HG02759 (cell line): Measurements from ENCODE around the gene ZBTB17.
"Not testable (repeated sequence)": the region's sequence is repeated elsewhere in the genome, so short reads cannot be mapped to it uniquely, and the experiment has no call there.

Source experiments
- ATAC-seq: cut with Tn5 transposase; IDR thresholded peaks from one replicate; pipeline ENCODE4 v1.9.1; 2021; ENCODE audit warnings: mild to moderate bottlenecking, moderate library complexity; ENCODE audit not compliant: unreplicated experiment

ZBTB17 gene

GRCh38 chr1:15975805-15976680 lies at the start of gene ZBTB17:
TSS of gene ZBTB17 (minus strand) at chr1:15976101. CDS start at chr1:15948495, 27,606 bp downstream.
- peak; percentile 83 for ATAC-seq

GRCh38 chr1:16023050-16023653 lies 47.3 kb upstream of the ZBTB17 start:
- no peak for ATAC-seq

DNA sequence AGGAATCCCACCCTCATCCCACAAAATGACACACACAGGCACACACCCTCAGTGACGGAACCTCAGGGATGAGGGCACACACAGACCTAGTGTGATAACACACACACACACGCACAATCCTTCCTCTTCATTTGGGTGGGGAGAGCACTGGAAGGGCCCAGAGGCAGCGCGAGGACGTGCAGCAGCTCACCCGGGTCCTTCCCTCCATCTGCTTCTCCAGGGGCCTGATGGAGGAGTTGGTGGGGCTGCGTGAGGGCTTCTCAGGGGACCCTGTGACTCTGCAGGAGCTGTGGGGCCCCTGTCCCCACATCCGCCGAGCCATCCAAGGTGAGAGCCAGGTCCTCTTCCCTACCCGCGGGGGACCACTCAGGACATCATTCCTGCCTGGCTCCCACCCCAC lies 46.5 kb upstream of the ZBTB17 start:
- ATAC-seq: no peak

DNA sequence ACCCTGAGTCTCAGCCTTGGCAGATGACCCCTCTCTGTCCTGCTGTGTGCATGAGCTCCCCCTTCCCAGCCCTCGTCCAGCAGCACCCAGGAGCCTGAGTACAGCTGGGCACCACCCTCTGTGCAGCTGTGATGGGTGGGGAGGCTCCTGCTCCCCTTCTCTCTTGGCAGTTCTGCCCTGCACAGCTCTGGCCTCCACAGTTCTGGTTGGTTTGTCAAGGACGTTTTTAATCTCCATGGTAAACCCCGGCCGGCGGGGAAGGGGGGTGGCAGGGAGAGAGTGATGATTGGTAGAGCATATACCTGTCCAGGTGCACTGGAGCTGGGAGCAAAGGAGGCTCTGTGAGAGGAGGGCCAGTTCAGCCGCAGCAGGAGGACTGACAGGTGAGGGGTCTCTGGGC lies 45.8 kb upstream of the ZBTB17 start, which contains the start of gene CLCNKA:
Gene CLCNKA (plus strand): TSS at position 356 of the 400 bp plus-strand sequence. CDS start 584 bp downstream, outside the sequence.
- ATAC-seq: no peak

GRCh38 chr1:16020878-16021277 lies 45.0 kb upstream of the ZBTB17 start:
- not testable (repeated sequence) for ATAC-seq

GRCh38 chr1:16020325-16020724 lies 44.4 kb upstream of the ZBTB17 start:
- ATAC-seq: no peak

DNA sequence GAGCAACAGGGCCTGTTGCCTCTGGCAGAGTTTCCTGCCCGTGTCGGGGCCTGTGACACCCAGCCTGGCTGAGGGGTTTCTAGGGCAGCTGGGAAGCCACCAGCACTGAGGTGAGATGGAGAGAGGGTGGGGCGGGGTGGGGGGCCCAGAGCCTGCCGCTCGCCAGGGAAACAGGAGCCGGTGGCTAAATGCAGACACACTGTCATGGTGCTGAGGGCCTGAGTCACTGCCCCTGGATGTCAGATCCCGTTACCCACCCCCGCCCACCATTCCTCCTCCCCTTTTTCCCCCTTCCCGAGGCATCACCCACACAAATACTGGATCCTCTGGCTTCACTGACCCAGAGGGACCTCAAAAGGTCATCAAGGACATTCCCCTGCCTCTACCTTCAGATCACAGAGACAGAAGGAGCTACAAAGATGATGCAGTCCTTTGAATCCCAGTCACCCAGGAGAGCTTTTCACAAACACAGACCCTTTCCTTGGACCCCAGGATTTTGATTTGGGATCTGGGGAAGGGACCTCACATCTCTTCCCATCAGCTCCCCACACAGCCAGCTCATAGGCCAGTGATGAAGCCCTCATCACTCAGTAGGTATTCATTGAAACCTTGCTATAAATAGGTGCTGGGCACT lies 43.9 kb upstream of the ZBTB17 start:
- ATAC-seq: no peak

GRCh38 chr1:16018749-16019643 lies 43.1 kb upstream of the ZBTB17 start:
- no peak for ATAC-seq

DNA sequence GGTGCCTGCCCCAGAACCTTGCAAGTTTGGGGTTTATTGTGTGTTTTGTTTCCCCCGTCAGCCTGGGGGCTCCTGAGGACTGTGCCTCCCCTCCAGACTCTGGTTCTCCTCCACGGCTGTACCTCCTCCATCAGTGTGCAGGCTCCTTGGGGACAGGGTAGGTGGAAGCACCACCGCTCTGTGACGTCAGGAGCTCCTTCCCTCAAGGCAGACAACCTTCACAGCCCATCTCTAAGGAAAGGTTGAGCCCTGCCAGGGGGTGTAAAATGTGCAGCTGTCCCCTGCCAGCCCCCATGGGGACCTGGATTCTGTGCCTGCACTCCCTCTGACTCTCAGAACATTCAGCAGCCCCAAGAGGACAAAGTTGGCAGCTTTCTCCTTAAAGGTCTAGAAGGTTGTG lies 42.4 kb upstream of the ZBTB17 start:
- no peak for ATAC-seq

DNA sequence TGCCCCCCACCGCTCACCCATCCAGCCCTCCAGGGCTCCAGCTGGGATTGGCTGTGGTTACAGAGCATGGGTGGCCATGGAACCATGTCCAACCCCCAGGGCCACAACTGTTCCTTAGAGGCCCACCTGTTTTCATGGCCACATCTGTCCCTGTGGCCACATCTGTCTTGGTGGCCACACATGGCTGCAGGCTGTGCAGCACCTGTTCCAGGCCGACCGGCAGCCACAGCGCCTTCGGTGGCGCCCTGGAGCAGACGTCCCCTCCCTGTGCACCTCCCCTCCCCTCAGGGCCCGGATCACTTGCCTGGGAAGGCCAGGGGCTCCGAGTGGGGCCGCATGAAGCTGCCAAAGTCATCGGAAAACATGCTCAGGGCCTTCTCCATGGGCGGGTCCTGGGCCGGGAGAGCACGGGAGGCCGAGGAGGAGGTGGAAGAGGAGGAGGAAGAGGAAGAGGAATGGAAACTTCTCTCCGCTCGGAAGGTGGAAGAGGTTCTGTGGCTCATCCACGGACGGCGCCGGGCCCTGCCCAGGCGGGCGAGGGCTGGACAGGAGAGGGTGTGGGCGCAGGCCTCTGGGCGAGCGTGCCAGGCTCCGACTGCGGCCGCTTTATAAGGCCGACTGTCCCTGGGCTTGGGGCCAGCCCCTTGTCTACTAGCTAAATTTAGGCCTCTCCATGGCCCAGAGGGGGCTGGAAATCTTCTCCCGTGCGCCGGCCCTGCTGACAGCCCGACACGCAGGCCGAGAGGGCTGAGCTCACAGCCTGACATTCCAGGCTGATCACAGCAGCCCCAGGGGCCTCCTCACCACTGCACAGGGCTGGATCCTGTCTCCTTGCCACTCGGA lies 41.8 kb upstream of the ZBTB17 start, which contains the start of gene HSPB7:
Gene HSPB7 (minus strand): TSS at position 583 of the 843 bp plus-strand sequence. CDS start 80 bp downstream, at position 503.
- ATAC-seq: no peak

DNA sequence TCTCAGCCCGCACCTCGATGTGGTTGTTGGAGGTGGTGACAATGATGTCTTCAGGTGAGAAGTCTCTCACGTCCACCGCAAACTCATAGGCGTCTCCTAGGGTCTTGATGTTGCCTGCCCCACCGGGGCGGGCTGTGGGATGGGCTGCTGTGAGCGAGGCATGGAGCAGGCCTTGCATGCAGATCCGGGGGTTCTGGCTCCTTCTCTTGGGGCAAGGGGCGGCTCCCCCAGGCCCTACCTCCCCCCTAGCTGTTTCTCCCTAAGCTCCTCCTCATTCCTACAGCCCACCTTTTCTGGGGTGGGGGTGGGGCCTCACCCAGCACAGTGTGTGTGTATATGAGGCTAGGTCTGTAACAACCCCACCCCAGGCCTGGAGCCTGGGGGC lies 41.2 kb upstream of the ZBTB17 start:
- ATAC-seq: no peak

GRCh38 chr1:16015960-16016901 lies 40.3 kb upstream of the ZBTB17 start:
- no peak for ATAC-seq

DNA sequence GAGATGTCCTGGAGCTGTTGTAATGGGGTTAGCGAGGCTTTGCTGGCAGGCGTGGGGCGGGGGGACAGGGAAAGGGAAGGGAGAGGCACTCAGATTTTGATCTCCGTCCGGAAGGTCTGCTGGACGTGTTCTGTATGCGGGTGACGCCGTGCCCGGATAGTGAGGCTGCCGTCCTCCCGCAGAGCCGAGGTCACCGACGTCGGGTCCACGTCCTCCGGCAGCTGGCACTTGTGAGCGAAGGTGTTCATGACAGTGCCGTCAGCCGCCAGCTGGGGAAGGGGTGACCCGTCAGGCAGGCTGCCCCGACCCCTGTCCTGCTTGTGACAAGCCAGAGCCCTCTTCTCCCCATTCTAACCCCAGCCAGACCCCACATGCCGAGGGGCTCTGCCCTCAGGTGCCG lies 39.6 kb upstream of the ZBTB17 start:
- no peak for ATAC-seq

GRCh38 chr1:16014509-16015482 lies 38.9 kb upstream of the ZBTB17 start:
- ATAC-seq: no peak

GRCh38 chr1:16013908-16014258 lies 38.0 kb upstream of the ZBTB17 start:
- no peak for ATAC-seq

DNA sequence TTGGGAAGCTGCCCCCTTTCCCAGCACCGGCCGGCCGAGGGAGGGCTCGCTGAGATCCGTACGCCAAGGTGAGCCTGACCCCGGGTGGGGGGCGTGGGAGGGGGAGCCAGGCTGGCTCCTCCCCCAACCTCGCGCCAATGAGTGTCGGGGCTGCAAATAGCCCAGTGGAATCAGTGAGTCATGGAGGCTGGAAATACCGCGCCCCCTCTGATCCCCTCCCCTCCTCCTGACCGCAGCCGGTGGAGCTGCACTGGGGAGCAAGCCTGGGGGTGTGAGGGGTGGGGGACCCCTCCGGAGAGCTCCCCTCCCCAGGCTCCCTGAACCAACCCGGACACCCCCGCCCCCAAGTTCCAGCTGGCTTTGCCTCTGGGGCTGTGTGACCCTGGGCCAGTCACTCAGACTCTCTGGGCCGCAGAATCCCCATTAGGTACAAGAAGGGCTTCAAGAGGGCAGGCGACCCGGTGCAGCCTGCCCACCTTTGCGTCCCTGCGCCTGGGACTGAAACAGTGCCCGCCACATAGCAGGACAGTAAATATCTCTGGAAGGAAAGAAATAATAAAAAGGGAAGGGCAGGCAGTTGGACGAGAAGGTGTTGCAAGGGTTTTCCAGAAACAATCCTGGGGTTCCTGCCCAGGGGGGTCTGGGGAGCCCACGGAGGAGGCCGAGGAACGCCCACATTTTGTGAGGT lies 37.5 kb upstream of the ZBTB17 start:
- ATAC-seq: peak; percentile 46
